Smooth muscle cell (in vitro differentiated cells): ENCODE data around the gene SFN. TPM values are rescaled to one million over a fixed set of nuclear protein-coding genes. Genes with fewer than 3 reads are reported as not detected.

Experiments used
- DNase-seq: peaks from one replicate; lab custom pipeline; 2025; ENCODE audit not compliant: unreplicated experiment; lab: John Stamatoyannopoulos, UW
- H2AFZ ChIP-seq: fragments of 200-600 bp; sonication (generic); 2 replicates; pipeline ENCODE4 v1.6.0; 2016; ENCODE audit warnings: antibody characterized with exemption, low read depth, mild to moderate bottlenecking
- H3F3A ChIP-seq: fragments of 200-600 bp; sonication (generic); 2 replicates; pipeline ENCODE4 v1.6.0; 2017; ENCODE audit warnings: antibody characterized with exemption, low read depth
- H3K27ac ChIP-seq: fragments of 200-600 bp; sonication (generic); 2 replicates; pipeline ENCODE4 v1.5.1; 2016; ENCODE audit warnings: low read depth, mild to moderate bottlenecking
- H3K27me3 ChIP-seq: fragments of 200-600 bp; sonication (generic); 2 replicates; pipeline ENCODE4 v1.6.1; 2016; ENCODE audit warnings: low read depth, mild to moderate bottlenecking
- H3K36me3 ChIP-seq: fragments of 200-600 bp; sonication (generic); 2 replicates; pipeline ENCODE4 v1.5.1; 2016; ENCODE audit warnings: low read depth
- H3K4me1 ChIP-seq: fragments of 200-600 bp; sonication (generic); 2 replicates; pipeline ENCODE4 v1.5.1; 2016; ENCODE audit warnings: low read depth
- H3K4me2 ChIP-seq: fragments of 200-600 bp; sonication (generic); 2 replicates; pipeline ENCODE4 v1.6.0; 2016; ENCODE audit warnings: mild to moderate bottlenecking
- H3K4me3 ChIP-seq: fragments of 200-600 bp; sonication (generic); 2 replicates; pipeline ENCODE4 v1.5.1; 2016; ENCODE audit warnings: mild to moderate bottlenecking
- H3K79me2 ChIP-seq: fragments of 200-600 bp; sonication (generic); 2 replicates; pipeline ENCODE4 v1.6.0; 2016; ENCODE audit warnings: low read depth, mild to moderate bottlenecking
- H3K9ac ChIP-seq: fragments of 200-600 bp; sonication (generic); 2 replicates; pipeline ENCODE4 v1.6.0; 2016; ENCODE audit warnings: low read depth
- H3K9me3 ChIP-seq: fragments of 200-600 bp; sonication (generic); replicated peaks from 2 replicates; pipeline ENCODE4 v1.5.1; 2016; ENCODE audit warnings: low read depth
- H4K20me1 ChIP-seq: fragments of 200-600 bp; sonication (generic); 2 replicates; pipeline ENCODE4 v1.6.0; 2016; ENCODE audit warnings: low read depth
- WGBS: methylation state at CpG from one replicate; pipeline ENCODE4 v1.1.7; 2016; ENCODE audit warnings: low lambda C conversion rate; 5-methylcytosine and 5-hydroxymethylcytosine counted together
- polyA plus RNA-seq: library from polyadenylated mRNA; unstranded; fragments of >200 nt; fragmentation: Nextera tagmentation; extraction: Ambion mirVana; gene quantifications from 2 replicates; pipeline ENCODE4 v1.2.1, GENCODE V29; 2016
- small RNA-seq: library from RNA; depleted of rRNA; stranded (forward); fragments of <200 nt; gene quantifications from one replicate; pipeline ENCODE3, GENCODE V24; 2014
- total RNA-seq: library from RNA; depleted of rRNA; stranded (reverse); fragments of >200 nt; gene quantifications from 2 replicates; pipeline ENCODE4 v1.2.3, GENCODE V29; 2014
- TF ChIP-seq, protein P1 (sequence below): fragments of 200-600 bp; sonication (generic); IDR thresholded peaks from 2 replicates; pipeline ENCODE4 v1.5.1; 2017; ENCODE audit warnings: borderline replicate concordance, mild to moderate bottlenecking, antibody characterized with exemption; ENCODE audit not compliant: insufficient read depth, poor library complexity, severe bottlenecking

The SFN gene
- total and polyA plus RNA-seq, 2 experiments from 2014 or later = 110 to 112 TPM

GRCh38 chr1:26911399-26912146, 48.6 kb downstream of the SFN start:
- no peaks in the 10 kb centered on the region for H4K20me1 ChIP-seq
- no peaks in the 10 kb centered on the region for H3K79me2 ChIP-seq
- H3K27ac ChIP-seq = no peak overlapping the region
- no peak overlapping the region for H3K4me2 ChIP-seq
- no peaks in the 10 kb centered on the region for H3K9me3 ChIP-seq
- TF ChIP-seq, protein P1, sequence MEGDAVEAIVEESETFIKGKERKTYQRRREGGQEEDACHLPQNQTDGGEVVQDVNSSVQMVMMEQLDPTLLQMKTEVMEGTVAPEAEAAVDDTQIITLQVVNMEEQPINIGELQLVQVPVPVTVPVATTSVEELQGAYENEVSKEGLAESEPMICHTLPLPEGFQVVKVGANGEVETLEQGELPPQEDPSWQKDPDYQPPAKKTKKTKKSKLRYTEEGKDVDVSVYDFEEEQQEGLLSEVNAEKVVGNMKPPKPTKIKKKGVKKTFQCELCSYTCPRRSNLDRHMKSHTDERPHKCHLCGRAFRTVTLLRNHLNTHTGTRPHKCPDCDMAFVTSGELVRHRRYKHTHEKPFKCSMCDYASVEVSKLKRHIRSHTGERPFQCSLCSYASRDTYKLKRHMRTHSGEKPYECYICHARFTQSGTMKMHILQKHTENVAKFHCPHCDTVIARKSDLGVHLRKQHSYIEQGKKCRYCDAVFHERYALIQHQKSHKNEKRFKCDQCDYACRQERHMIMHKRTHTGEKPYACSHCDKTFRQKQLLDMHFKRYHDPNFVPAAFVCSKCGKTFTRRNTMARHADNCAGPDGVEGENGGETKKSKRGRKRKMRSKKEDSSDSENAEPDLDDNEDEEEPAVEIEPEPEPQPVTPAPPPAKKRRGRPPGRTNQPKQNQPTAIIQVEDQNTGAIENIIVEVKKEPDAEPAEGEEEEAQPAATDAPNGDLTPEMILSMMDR = no peak
- H3K4me3 ChIP-seq = no peak overlapping the region
- no peaks in the 10 kb centered on the region for H3K4me1 ChIP-seq
- H3K9ac ChIP-seq = no peak overlapping the region
- H3K36me3 ChIP-seq = no peaks in the 10 kb centered on the region
- no peak for DNase-seq
- no peaks in the 10 kb centered on the region for H3K27me3 ChIP-seq
- H2AFZ ChIP-seq = no peak overlapping the region
- H3F3A ChIP-seq = no peaks in the 10 kb centered on the region
- WGBS = 89% methylated on average over 8 of the region's 8 CpGs

DNA sequence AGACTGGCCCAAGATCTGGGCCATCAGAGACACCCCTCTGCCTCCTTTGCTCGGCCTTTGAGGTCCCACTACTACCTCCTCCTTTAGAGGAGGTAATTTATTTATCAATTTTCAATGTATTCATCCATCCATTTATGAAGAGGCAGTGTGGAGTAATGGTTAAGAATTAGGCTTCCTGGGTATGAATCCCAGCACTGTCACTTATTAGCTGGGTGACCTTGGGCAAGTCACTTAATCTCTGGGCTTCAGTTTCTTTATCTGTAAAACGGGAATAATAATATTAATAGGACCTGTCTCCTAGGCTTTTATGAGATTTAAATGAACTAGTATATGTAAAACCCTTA, 49.2 kb downstream of the SFN start:
- Histone ChIP-seq H3K9me3 (no peaks in the 10 kb centered on the region), H3K79me2 (no peaks in the 10 kb centered on the region), H3F3A (no peaks in the 10 kb centered on the region), H3K4me1 (no peaks in the 10 kb centered on the region), H3K9ac (no peak overlapping the region), H3K27ac (no peak overlapping the region), H3K27me3 (no peaks in the 10 kb centered on the region), H3K4me3 (peak overlapping the region; percentile 26), H3K36me3 (no peaks in the 10 kb centered on the region), H2AFZ (no peak overlapping the region), H3K4me2 (no peak overlapping the region), H4K20me1 (no peaks in the 10 kb centered on the region)
- WGBS = 68% methylated on average over 2 of the region's 2 CpGs
- no peak for DNase-seq
- TF ChIP-seq, protein P1 = no peak

GRCh38 chr1:26913389-26913753, 50.4 kb downstream of the SFN start:
- Histone ChIP-seq H3K9ac (no peak overlapping the region), H3K4me2 (no peak overlapping the region), H3K27ac (no peak overlapping the region), H3K36me3 (no peaks in the 10 kb centered on the region), H3K9me3 (no peaks in the 10 kb centered on the region), H2AFZ (no peak overlapping the region), H3K4me1 (no peaks in the 10 kb centered on the region), H3K79me2 (no peaks in the 10 kb centered on the region), H4K20me1 (no peaks in the 10 kb centered on the region), H3K27me3 (no peaks in the 10 kb centered on the region), H3K4me3 (peak overlapping the region; percentile 26), H3F3A (no peaks in the 10 kb centered on the region)
- DNase-seq = no peak
- TF ChIP-seq, protein P1 = no peak
- 91% methylated on average over 5 of the region's 5 CpGs for WGBS

Small RNA genes lying within 50 kb of the gene (small RNA-seq; reads per million reads assigned to genes)
- gene RN7SL165P = not detected

Other genes starting within 250 kb of the SFN start
- gene ARID1A, start 167.1 kb upstream of the SFN start, total RNA-seq = 30.4 and 33.1 TPM in 2 replicates
- gene ARID1A, start 167.1 kb upstream of the SFN start, polyA plus RNA-seq = 17.5 and 24.9 TPM in 2 replicates
- 9.9 and 13.8 TPM in 2 replicates for gene PIGV, start 75.2 kb upstream of the SFN start, total RNA-seq
- 8.7 and 9.4 TPM in 2 replicates for gene PIGV, start 75.2 kb upstream of the SFN start, polyA plus RNA-seq
- 16.7 and 52.5 TPM in 2 replicates for gene ZDHHC18, start 36.5 kb upstream of the SFN start, total RNA-seq
- 20.3 and 20.8 TPM in 2 replicates for gene ZDHHC18, start 36.5 kb upstream of the SFN start, polyA plus RNA-seq
- gene GPN2, start 27.1 kb downstream of the SFN start, total RNA-seq = 7.3 and 13.3 TPM in 2 replicates
- gene GPN2, start 27.1 kb downstream of the SFN start, polyA plus RNA-seq = 29.4 and 36.3 TPM in 2 replicates
- gene GPATCH3, start 37.3 kb downstream of the SFN start, total RNA-seq = 5.6 and 7.1 TPM in 2 replicates
- gene GPATCH3, start 37.3 kb downstream of the SFN start, polyA plus RNA-seq = 17.4 and 23.6 TPM in 2 replicates
- gene NR0B2, start 50.8 kb downstream of the SFN start, total RNA-seq = not detected in 2 replicates
- not detected in 2 replicates for gene NR0B2, start 50.8 kb downstream of the SFN start, polyA plus RNA-seq
- gene NUDC, start 58.6 kb downstream of the SFN start, total RNA-seq = 23.9 and 29.3 TPM in 2 replicates
- 122 and 131 TPM in 2 replicates for gene NUDC, start 58.6 kb downstream of the SFN start, polyA plus RNA-seq
- 2.5 and 2.7 TPM in 2 replicates for gene KDF1, start 97.3 kb downstream of the SFN start, total RNA-seq
- 0.96 and 10.0 TPM in 2 replicates for gene KDF1, start 97.3 kb downstream of the SFN start, polyA plus RNA-seq
- 4.4 and 14.1 TPM in 2 replicates for gene TRNP1, start 130.5 kb downstream of the SFN start, total RNA-seq
- 18.6 and 19.9 TPM in 2 replicates for gene TRNP1, start 130.5 kb downstream of the SFN start, polyA plus RNA-seq
- 8.5 and 11.0 TPM in 2 replicates for gene TENT5B, start 149.7 kb downstream of the SFN start, total RNA-seq
- 12.7 and 24.8 TPM in 2 replicates for gene TENT5B, start 149.7 kb downstream of the SFN start, polyA plus RNA-seq